B cell (primary cell): Measurements from ENCODE around the gene HPCA. TPM values are rescaled to one million over a fixed set of nuclear protein-coding genes. Genes with fewer than 3 reads are reported as not detected.

Source experiments
- ATAC-seq: fragments of 200-7000 bp; cut with Tn5 transposase; one replicate; pipeline ENCODE4 v1.10.0; 2021; ENCODE audit warnings: low read depth, mild to moderate bottlenecking, moderate number of reproducible peaks, moderate library complexity
- CTCF ChIA-PET: fragments of 350-600 bp; sonication (Branson Sonifier 250); formaldehyde crosslinking; loops from one replicate; lab custom pipeline; 2021; ENCODE audit warnings: antibody characterized with exemption, inconsistent platforms; lab: Charles Lee
- POLR2A ChIA-PET: fragments of 350-600 bp; sonication (Branson Sonifier 250); formaldehyde crosslinking; loops from one replicate; lab custom pipeline; 2021; ENCODE audit warnings: antibody characterized with exemption; lab: Charles Lee
- DNase-seq: peaks from one replicate; pipeline ENCODE4 v3.0.0; 2013
- H2AFZ ChIP-seq: 2 replicates; pipeline ENCODE4 v1.6.1; 2012; ENCODE audit warnings: mild to moderate bottlenecking, low read depth, low read length; ENCODE audit not compliant: insufficient read depth, poor library complexity, severe bottlenecking
- H3K27ac ChIP-seq, 2 donors: 1 replicate in 1 of 2; 2 replicates in 1 of 2; pipeline ENCODE4 v1.5.1; 2012 to 2013; ENCODE audit warnings: low read length in 2 of 2, mild to moderate bottlenecking in 2 of 2, moderate library complexity in 1 of 2
- H3K27me3 ChIP-seq, 4 experiments: fragments of 200-600 bp in 1 of 4; sonication (generic) in 1 of 4; replicated peaks in 1 of 4; 1 replicate in 2 of 4; 2 replicates in 2 of 4; pipeline versions ENCODE4 v1.6.1 to v1.7.0; 2013 to 2016; ENCODE audit warnings: low read length in 3 of 4, mild to moderate bottlenecking in 2 of 4, mixed read lengths in 1 of 4, moderate library complexity in 1 of 4; ENCODE audit not compliant: insufficient read depth in 4 of 4, control insufficient read depth in 3 of 4; ENCODE audit errors: control extremely low read depth in 1 of 4
- H3K36me3 ChIP-seq, 2 experiments: replicated peaks in 1 of 2; 1 replicate in 1 of 2; 2 replicates in 1 of 2; pipeline versions ENCODE4 v1.6.1 to v1.7.1; 2013; ENCODE audit warnings: low read length in 1 of 2; ENCODE audit not compliant: insufficient read depth in 2 of 2, control insufficient read depth in 1 of 2; ENCODE audit errors: control extremely low read depth in 1 of 2, extremely low read depth in 1 of 2
- H3K4me1 ChIP-seq, 2 donors: fragments of 200-600 bp in 1 of 2; sonication (generic) in 1 of 2; 1 replicate in 1 of 2; 2 replicates in 1 of 2; pipeline versions ENCODE4 v1.5.1 to v1.6.1; 2013 to 2017; ENCODE audit warnings: low read length in 2 of 2; ENCODE audit not compliant: control insufficient read depth in 2 of 2, insufficient read depth in 2 of 2
- H3K4me2 ChIP-seq: replicated peaks from 2 replicates; pipeline ENCODE3; 2012; ENCODE audit warnings: mild to moderate bottlenecking, low read depth, low read length; ENCODE audit not compliant: poor library complexity, severe bottlenecking
- H3K4me3 ChIP-seq, 5 experiments: fragments of 200-600 bp in 1 of 5; sonication (generic) in 1 of 5; 1 replicate in 3 of 5; 2 replicates in 2 of 5; pipeline versions ENCODE4 v1.5.1 to v1.7.0; 2011 to 2016; ENCODE audit warnings: low read length in 4 of 5, mild to moderate bottlenecking in 4 of 5, low read depth in 2 of 5, control low read depth in 1 of 5, moderate library complexity in 1 of 5; ENCODE audit not compliant: insufficient read depth in 1 of 5; ENCODE audit errors: control extremely low read depth in 1 of 5, extremely low read depth in 1 of 5
- H3K79me2 ChIP-seq: fragments of 200-600 bp; sonication (generic); one replicate; pipeline ENCODE4 v1.6.0; 2016; ENCODE audit warnings: low read length; ENCODE audit not compliant: control insufficient read depth, insufficient read depth
- H3K9ac ChIP-seq: fragments of 200-600 bp; sonication (generic); 2 replicates; pipeline ENCODE4 v1.6.1; 2017; ENCODE audit warnings: mild to moderate bottlenecking, low read length, moderate library complexity
- H3K9me3 ChIP-seq, 3 donors: one replicate each; pipeline versions ENCODE4 v1.6.1 to v1.7.1; 2013; ENCODE audit warnings: low read length in 2 of 3; ENCODE audit not compliant: control insufficient read depth in 2 of 3, insufficient read depth in 1 of 3; ENCODE audit errors: control extremely low read depth in 1 of 3
- H4K20me1 ChIP-seq: 2 replicates; pipeline ENCODE4 v1.6.0; 2012; ENCODE audit warnings: mild to moderate bottlenecking, low read length; ENCODE audit not compliant: insufficient read depth, control insufficient read depth, poor library complexity, severe bottlenecking
- H3K27ac Mint-ChIP-seq: one replicate; pipeline ENCODE4 v1.8.0; 2021; ENCODE audit warnings: mixed read lengths
- H3K27me3 Mint-ChIP-seq: one replicate; pipeline ENCODE4 v1.8.0; 2021; ENCODE audit warnings: mixed read lengths
- H3K4me1 Mint-ChIP-seq: one replicate; pipeline ENCODE4 v1.8.0; 2021; ENCODE audit warnings: mixed read lengths
- H3K4me3 Mint-ChIP-seq: one replicate; pipeline ENCODE4 v1.8.0; 2021; ENCODE audit warnings: mixed read lengths
- H3K9me3 Mint-ChIP-seq: one replicate; pipeline ENCODE4 v1.8.0; 2022; ENCODE audit warnings: mixed read lengths; ENCODE audit not compliant: insufficient read depth
- EZH2 ChIP-seq: IDR thresholded peaks from 2 replicates; pipeline ENCODE4 v1.6.1; 2012; ENCODE audit warnings: borderline replicate concordance, low read depth, mild to moderate bottlenecking, moderate library complexity, low read length; ENCODE audit not compliant: insufficient read depth, poor library complexity, severe bottlenecking
- WGBS: methylation state at CpG from one replicate; pipeline ENCODE4 v1.1.5; 2013; ENCODE audit warnings: missing lambda C conversion rate; ENCODE audit not compliant: insufficient coverage; 5-methylcytosine and 5-hydroxymethylcytosine counted together
- intact Hi-C: fragments of 100-400 bp; cut with micrococcal nuclease; formaldehyde crosslinking; loops from one replicate; pipeline ENCODE4 v1.10.0; 2022
- polyA plus RNA-seq: library from polyadenylated mRNA; depleted of rRNA; stranded (reverse); fragments of >200 nt; gene quantifications from 2 replicates; pipeline ENCODE4 v1.2.3, GENCODE V29; 2012
- total RNA-seq, 2 donors: library from RNA; stranded (reverse); fragments of 120-200 nt in 1 of 2; gene quantifications; 1 replicate in 1 of 2; 2 replicates in 1 of 2; pipeline versions ENCODE4 v1.2.3 to v1.2.4, GENCODE V29; 2013 to 2022
- TF ChIP-seq, protein P1 (sequence below): fragments of 200-600 bp; IDR thresholded peaks from one replicate; pipeline ENCODE4 v1.8.0; 2022; ENCODE audit warnings: antibody characterized with exemption, mild to moderate bottlenecking

HPCA gene
- total and polyA plus RNA-seq, 2 donors (not counting 1 experiment from before 2014, with no cell fraction given): 0.06 TPM; not detected in 1

GRCh38 chr1:32919811-32920733, 33.8 kb downstream of the HPCA start:
- Histone ChIP-seq H3K27me3 (peaks cover 0 to 63% (median 25%) of the 10 kb centered on the region in 4 experiments), H3K27ac (no peak overlapping the region), H3K4me3 (no peak overlapping the region), H4K20me1 (no peaks in the 10 kb centered on the region), H3K36me3 (no peaks in the 10 kb centered on the region), H3K79me2 (no peaks in the 10 kb centered on the region), H2AFZ (no peak overlapping the region), H3K4me1 (peaks cover 8 to 13% of the 10 kb centered on the region in 2 donors), H3K9me3 (peaks cover 0 to 3% (median 0%) of the 10 kb centered on the region in 3 donors), H3K4me2 (no peak overlapping the region), H3K9ac (no peak overlapping the region)
- 96% methylated on average over 7 of the region's 11 CpGs for WGBS
- POLR2A ChIA-PET: interaction anchor here (0.6 kb wide), 1 partner anchor 13 kb away, joined by 4 read pairs; no protein-coding TSS in a partner anchor
- CTCF ChIA-PET: interaction anchor here (0.7 to 1.6 kb wide), 2 partner anchors 13 to 14 kb away, joined by 4 read pairs; no protein-coding TSS in a partner anchor
- H3K4me3 Mint-ChIP-seq: no peak overlapping the region
- TF ChIP-seq EZH2: no peak
- TF ChIP-seq, protein P1, sequence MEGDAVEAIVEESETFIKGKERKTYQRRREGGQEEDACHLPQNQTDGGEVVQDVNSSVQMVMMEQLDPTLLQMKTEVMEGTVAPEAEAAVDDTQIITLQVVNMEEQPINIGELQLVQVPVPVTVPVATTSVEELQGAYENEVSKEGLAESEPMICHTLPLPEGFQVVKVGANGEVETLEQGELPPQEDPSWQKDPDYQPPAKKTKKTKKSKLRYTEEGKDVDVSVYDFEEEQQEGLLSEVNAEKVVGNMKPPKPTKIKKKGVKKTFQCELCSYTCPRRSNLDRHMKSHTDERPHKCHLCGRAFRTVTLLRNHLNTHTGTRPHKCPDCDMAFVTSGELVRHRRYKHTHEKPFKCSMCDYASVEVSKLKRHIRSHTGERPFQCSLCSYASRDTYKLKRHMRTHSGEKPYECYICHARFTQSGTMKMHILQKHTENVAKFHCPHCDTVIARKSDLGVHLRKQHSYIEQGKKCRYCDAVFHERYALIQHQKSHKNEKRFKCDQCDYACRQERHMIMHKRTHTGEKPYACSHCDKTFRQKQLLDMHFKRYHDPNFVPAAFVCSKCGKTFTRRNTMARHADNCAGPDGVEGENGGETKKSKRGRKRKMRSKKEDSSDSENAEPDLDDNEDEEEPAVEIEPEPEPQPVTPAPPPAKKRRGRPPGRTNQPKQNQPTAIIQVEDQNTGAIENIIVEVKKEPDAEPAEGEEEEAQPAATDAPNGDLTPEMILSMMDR: no peak
- ATAC-seq (no peak), DNase-seq (no peak)
- intact Hi-C loops: no loop called here
- peaks cover 61% of the 10 kb centered on the region for H3K27me3 Mint-ChIP-seq
- H3K9me3 Mint-ChIP-seq: no peaks in the 10 kb centered on the region
- peaks cover 9% of the 10 kb centered on the region for H3K4me1 Mint-ChIP-seq
- no peak overlapping the region for H3K27ac Mint-ChIP-seq

- Histone ChIP-seq H3K4me1 (peaks cover 15 to 20% of the 10 kb centered on the region in 2 donors), H4K20me1 (no peaks in the 10 kb centered on the region), H2AFZ (no peak overlapping the region), H3K9me3 (peaks cover 0 to 3% (median 0%) of the 10 kb centered on the region in 3 donors), H3K4me2 (no peak overlapping the region), H3K27me3 (peaks cover 0 to 70% (median 30%) of the 10 kb centered on the region in 4 experiments), H3K4me3 (no peak overlapping the region), H3K79me2 (no peaks in the 10 kb centered on the region), H3K27ac (no peak overlapping the region), H3K36me3 (no peaks in the 10 kb centered on the region), H3K9ac (no peak overlapping the region)
- no peaks in the 10 kb centered on the region for H3K9me3 Mint-ChIP-seq
- H3K4me3 Mint-ChIP-seq: no peak overlapping the region
- H3K27ac Mint-ChIP-seq: no peak overlapping the region
- TF ChIP-seq, protein P1: no peak
- TF ChIP-seq EZH2: no peak
- peaks cover 17% of the 10 kb centered on the region for H3K4me1 Mint-ChIP-seq
- CTCF ChIA-PET: interaction anchor here (0.7 kb wide), 1 partner anchor 14 kb away, joined by 4 read pairs; no protein-coding TSS in a partner anchor
- DNase-seq (no peak), ATAC-seq (no peak)
- POLR2A ChIA-PET: no interaction called here
- 78% methylated on average over 7 of the region's 7 CpGs for whole genome bisulfite sequencing
- intact Hi-C loops: no loop called here
- peaks cover 64% of the 10 kb centered on the region for H3K27me3 Mint-ChIP-seq
Observed at GRCh38 chr1:32920833-32921232, 34.5 kb downstream of the HPCA start.
